Suppressor macrophage (primary cell): ENCODE results near the gene PIK3R6.
A peak's percentile ranks its signal among the peaks of the same experiment; 100 is the strongest.

Experiments
- DNase-seq, 4 experiments: peaks; one replicate each; pipeline ENCODE4 v3.0.0-alpha.2; 2020 to 2022
- total RNA-seq, 17 experiments: gene quantifications; one replicate each; lab custom pipeline; 2026; ENCODE audit warnings: mixed read lengths in 6 of 17, inconsistent platforms in 3 of 17; lab: John Stamatoyannopoulos, UW

Gene PIK3R6
- 1.7 to 15.7 (median 5.7) reads per million in 17 experiments for total RNA-seq

- DNase-seq = peak; percentile 48 to 70 (median 61)
These were observed at the start of gene PIK3R6 for GRCh38 chr17:8867361-8867981. Gene PIK3R6, minus strand, starts transcription at chr17:8867674. Its CDS starts 17,880 bp downstream, at chr17:8849794.

GRCh38 chr17:8916466-8916865 lies 49.0 kb upstream of the PIK3R6 start:
- DNase-seq = peak; percentile 70 to 91 (median 85)

GRCh38 chr17:8914554-8914953 lies 47.1 kb upstream of the PIK3R6 start:
- DNase-seq = no peak

GRCh38 chr17:8913879-8914278 lies 46.4 kb upstream of the PIK3R6 start:
- no peak for DNase-seq

- no peak for DNase-seq
These were observed 45.6 kb upstream of the PIK3R6 start for GRCh38 chr17:8913091-8913490.

GRCh38 chr17:8912084-8912981 lies 44.9 kb upstream of the PIK3R6 start:
- DNase-seq = peak in 1 of 4 experiments; percentile 36

- peak in 3 of 4 experiments; percentile 30 to 48 (median 46) for DNase-seq
These were observed 43.6 kb upstream of the PIK3R6 start for GRCh38 chr17:8910969-8911604.

GRCh38 chr17:8909586-8910270 lies 42.3 kb upstream of the PIK3R6 start:
- peak; percentile 56 to 84 (median 76) for DNase-seq

GRCh38 chr17:8905331-8905730 lies 37.9 kb upstream of the PIK3R6 start:
- peak in 1 of 4 experiments; percentile 6 for DNase-seq

- DNase-seq = peak in 1 of 4 experiments; percentile 1
These were observed 37.2 kb upstream of the PIK3R6 start for GRCh38 chr17:8904686-8905085.

GRCh38 chr17:8904201-8904600 lies 36.7 kb upstream of the PIK3R6 start:
- peak in 1 of 4 experiments; percentile 1 for DNase-seq

- DNase-seq = peak; percentile 24 to 66 (median 46)
These were observed 33.4 kb upstream of the PIK3R6 start for GRCh38 chr17:8900626-8901585.

GRCh38 chr17:8900207-8900606 lies 32.7 kb upstream of the PIK3R6 start:
- DNase-seq = peak in 3 of 4 experiments; percentile 48 to 50 (median 49)

- DNase-seq = peak in 2 of 4 experiments; percentile 44 to 51
These were observed 31.2 kb upstream of the PIK3R6 start for GRCh38 chr17:8898636-8899035.

GRCh38 chr17:8898126-8898525 lies 30.7 kb upstream of the PIK3R6 start:
- no peak for DNase-seq

GRCh38 chr17:8896641-8897635 lies 29.5 kb upstream of the PIK3R6 start:
- no peak for DNase-seq

- no peak for DNase-seq
These were observed 28.6 kb upstream of the PIK3R6 start for GRCh38 chr17:8896087-8896486.

GRCh38 chr17:8894673-8895578 lies 27.5 kb upstream of the PIK3R6 start:
- DNase-seq = peak; percentile 75 to 81 (median 76)

- DNase-seq = no peak
These were observed 26.8 kb upstream of the PIK3R6 start for GRCh38 chr17:8894202-8894671.
